HG02623 (cell line): ENCODE measurements around the gene RHOD.

ENCODE experiments used
- ATAC-seq: cut with Tn5 transposase; IDR thresholded peaks from one replicate; pipeline ENCODE4 v1.9.1; 2021; ENCODE audit warnings: moderate library complexity; ENCODE audit not compliant: unreplicated experiment

Gene RHOD

DNA sequence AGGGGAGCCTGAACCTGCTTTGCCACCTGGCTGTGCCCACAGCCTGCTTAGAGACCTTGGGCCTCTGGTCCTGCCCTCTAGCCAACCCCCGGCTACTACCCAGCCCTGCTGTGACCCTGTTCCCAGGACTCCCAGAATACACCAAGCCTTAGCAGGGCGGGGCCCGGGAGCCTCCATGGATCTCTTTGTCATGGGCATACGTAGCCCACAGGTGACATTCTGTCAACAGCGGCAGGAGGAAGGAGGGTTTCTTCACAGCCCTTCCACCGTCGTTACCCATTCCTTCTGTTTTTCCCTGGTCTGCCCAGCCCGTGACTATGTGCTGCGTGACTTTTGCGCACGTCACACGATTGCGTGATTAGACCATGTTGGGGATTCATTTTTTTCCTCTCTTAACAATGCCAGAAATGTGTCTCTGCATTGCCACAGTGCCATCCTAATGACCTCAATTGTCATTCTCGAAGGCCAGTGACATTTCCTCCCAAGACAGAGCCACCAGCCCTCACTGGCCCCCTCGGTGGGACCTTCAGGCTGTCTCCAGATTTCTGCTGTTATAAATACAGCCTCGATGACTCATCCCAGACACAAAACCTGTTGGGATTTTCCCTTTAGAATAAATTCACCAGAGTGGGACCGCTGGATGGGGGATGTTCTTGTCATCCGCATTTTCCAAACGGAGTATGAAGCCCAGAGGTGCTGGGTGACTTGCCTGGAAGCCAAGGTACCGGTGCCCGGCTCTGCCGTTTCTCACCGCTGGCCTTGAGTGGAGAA lies 24.7 kb upstream of the RHOD start:
- ATAC-seq, result no peak

DNA sequence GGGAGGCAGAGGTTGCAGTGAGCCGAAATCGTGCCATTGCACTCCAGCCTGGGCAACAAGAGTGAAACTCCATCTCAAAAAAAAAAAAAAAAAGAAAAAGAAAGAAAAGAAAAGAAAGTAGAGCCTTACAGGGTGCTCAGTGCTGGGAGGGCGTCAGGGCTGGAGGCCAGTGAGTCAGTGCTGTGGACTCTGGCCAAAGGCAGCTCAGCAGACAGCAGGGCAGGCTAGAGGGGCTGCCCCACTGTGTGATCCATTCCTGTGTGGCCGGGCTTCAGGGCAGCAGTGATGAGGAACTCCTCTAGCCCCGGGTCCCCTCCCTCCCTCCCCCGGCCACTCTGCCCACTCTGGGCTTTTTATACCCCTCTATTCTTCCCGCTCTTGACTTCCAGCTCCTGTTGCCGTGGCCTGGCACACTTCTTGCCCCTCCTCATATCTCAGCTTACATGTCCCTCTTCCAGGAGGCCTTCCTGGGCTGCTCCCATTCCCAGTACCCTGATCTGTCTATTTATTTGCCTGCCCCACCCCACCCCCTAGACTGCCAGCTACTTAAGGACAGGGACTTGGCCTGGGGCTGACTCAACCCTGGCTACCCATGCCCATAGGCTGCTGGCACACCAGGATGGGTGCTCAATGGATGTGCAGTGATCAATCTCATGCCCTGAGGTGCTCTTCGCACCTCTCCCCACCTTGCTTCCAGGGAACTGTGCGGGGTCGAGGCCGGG lies 23.7 kb upstream of the RHOD start:
- no peak for ATAC-seq

DNA sequence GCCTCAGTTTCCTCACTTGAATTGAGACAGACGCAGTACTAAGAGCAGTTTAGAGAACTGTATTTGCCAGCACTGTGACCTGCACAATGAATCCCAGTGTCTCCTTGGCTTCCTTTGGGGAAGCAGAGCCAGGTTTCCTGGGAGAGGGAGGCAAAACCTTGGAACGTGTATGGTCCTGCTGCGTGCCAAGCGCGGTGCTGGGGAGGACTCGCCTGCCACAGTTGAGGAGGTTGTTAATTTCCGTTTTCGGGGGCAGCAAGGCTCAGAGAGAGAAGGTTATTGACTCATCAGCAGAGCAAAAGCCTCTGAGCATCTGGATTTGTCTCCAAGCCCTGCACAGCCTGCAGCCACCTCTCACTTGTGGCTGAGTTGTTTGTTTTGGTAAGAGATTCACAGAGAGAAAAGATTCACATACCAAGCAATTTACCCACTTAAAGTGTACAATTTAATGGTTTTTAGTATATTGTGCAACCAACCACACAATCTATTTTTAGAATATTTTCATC lies 22.9 kb upstream of the RHOD start:
- ATAC-seq, result no peak

DNA sequence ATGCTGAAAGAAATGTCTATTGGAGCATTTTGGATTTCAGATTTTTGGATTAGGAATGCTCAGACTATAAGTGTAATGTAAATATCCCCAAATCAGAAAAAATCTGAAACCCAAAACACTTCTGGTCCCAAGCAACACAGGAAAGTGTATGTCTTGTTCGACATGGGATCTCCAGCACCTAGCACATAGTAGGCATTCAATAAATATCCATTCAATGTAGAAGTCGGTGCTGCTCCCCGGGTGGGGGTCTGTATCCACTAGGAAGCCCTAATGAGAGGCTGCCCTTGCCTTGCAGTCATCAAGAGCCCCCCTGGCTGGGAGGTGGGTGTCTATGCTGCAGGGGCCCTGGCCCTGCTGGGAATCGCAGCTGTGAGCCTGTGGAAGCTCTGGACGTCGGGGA lies 22.3 kb upstream of the RHOD start:
- no peak for ATAC-seq

DNA sequence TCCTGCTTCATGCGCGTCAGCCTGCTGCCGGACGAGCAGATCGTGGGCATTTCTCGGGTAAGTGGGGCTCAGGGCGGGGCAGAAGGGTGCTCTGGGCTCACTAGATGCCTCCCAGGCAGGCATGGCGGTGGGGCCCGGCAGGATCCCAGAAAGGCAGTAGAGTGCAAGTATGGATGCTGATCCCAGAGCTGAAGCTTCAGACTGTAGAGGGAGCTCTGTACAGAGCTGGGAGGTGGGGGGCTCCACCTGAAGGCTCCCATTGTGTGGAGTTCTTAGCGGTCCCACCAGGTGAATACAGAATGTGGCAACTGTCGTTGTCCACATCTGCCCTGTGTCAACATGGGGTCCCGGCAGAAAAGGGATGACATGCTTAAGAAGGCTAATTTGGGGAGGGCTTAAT lies 16.5 kb upstream of the RHOD start:
- no peak for ATAC-seq

DNA sequence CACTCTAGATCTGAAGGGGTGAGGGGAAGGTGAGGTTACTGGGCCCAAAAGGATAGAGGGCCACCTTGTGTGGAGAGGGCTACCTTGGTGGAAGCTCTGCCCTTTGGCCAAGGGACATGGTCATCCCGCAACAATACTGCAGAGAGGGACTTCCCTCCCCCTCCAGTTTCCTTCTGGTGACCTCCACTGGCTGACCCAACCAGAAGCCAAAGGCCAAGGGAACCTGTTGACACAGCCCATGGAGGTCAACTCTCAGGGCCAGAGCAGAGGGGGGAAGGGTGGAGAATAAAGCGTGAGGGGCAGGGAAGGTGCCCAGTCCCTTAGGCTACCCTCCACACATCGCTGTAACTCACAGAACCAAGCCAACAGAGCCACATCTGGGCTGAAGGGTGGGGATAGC lies 15.0 kb upstream of the RHOD start:
- no peak for ATAC-seq

DNA sequence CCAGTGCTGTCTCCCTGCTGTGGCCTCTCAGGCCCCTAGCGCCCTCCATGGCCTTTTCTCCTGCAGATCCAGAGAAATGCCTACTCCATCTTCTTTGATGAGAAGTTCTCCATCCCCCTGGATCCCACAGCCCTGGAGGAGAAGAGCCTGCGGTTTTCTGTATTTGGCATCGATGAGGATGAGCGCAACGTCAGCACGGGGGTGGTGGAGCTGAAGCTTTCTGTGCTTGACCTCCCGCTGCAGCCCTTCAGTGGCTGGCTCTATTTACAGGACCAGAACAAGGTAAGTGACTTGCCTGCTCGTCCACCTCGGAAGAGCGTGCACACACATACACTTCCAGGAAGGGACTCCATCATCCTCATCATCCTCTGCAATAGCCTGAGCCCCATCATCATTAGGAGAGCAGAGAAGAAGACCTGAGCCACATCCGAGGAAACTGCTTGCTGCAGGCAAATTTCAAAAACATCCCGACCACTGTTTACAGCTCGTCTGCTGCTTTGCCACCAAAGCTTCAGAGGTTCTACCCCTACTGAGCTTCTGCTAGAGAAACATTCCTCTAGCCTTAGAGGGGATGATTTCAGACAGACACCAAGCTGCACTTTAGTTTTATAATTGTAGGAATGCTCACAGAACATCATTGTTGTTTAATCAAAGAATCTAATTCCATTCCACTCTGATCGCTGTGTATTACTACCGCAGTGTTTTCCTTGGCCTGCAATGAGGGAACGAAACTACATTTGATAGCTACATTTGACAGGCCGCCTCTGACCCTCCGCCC lies 12.9 kb upstream of the RHOD start:
- ATAC-seq, result no peak

DNA sequence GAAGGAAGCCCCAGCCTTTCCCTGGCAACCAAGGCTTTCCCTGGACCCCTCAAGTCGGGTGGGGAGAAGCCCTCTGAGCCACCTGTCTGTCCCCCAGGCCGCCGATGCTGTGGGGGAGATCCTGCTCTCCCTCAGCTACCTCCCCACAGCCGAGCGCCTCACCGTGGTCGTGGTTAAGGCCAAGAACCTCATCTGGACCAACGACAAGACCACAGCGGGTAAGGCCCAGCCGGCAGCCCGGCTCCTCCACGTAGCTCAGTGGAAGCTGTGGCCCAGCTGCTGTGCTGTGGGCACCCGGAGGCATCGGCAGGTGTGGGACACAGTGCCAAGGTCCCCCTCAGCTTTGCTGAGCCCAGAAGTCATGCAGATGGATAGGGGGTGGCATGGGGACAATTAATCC lies 12.2 kb upstream of the RHOD start:
- no peak for ATAC-seq

DNA sequence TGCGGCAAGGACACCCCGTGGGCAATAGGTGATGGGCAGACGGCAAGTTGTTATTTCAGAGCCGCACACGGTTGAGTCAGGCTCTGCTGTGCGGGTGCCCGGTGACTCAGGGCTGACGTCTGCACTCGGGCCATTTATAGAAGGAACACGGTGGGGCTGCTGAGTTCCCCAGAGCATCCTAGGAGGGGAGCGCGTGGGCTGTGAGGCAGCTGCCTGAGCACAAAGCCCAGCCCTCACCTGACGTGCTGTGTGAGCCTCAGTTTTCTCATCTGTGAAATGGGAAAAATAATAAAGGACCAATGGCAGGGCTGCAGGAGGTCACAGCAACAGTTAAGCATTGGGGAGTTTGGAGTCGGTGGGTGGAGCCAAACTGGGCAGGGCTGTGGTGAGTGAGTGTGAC lies 11.3 kb upstream of the RHOD start:
- no peak for ATAC-seq

DNA sequence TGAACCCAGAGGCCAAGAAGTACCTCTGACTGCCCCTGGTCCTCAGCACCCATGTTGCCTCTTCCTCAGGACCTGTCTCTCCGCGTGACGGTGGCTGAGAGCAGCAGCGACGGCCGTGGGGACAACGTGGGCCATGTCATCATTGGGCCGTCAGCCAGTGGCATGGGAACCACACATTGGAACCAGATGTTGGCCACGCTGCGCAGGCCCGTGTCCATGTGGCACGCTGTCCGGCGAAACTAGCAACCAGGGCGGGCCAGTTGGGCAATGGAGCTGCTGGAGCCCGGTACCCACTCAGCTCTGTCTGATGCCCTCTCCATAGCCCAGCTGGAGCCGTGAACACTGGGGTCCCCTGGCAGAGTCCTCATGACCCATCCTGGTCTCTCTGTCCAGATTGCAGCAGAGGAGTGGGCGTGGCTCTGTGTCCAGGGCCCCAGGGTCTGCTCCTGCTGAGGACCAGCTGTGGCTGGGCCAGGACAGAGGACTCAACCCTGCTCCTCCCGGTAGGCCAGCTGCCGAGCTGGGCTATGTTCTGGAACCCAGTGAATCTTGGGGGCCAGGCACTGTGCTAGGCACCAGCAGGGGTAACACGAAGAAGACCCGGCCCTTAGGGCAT lies 8.0 kb upstream of the RHOD start:
- ATAC-seq, result no peak

DNA sequence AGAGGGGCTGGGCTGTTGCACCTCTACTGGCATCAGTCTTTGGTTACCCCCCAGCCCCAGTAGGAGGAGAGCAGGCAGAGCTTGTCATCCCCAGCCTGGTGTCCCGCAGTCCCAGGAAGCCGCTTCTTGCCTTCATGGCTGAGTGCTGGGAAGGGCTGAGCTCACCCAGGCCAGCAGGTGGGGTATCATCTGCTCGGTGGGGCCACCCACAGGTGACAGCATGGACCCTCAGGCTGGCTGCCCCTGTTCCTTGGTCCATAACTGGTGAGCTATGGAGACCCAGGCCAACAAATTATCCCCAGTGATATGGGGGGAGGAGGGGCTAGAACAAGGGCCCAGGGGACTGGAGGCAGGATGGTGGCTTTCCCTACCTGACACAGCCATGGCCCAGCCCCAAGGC lies 6.5 kb upstream of the RHOD start:
- no peak for ATAC-seq

DNA sequence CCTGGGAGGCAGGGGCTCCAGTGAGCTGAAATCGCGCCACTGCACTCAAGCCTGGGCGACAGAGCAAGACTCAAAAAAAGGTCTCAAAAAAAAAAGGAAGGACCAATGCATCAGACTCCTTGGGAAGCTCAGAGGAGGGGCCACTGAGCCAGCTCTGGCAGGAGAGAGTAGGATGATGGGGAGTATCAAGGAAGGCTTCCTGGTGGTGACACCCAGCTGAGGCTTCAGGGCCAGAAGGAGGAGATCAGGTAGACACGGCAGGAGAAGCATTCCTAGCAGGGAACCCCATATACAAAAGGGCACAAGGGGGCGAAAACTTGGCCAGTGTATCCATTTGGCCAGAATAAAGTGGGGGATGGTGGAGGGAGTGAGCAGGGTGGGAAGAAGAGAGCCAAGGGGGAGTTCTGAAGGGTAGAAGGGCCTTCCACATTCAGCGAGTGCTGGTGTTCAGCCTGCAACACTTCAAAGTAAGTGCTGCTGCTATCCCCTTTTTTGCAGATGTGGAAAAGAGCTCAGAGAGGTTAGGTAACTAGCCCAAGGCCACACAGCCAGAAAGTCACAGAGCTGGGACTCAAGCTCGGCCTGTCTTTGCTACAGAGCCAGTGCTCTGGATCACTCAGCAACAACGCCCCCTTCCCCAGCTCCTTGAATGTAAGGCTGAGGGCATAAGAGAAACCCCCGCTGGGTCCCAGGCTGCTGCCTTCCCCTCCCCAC lies 5.3 kb upstream of the RHOD start:
- ATAC-seq, result no peak

DNA sequence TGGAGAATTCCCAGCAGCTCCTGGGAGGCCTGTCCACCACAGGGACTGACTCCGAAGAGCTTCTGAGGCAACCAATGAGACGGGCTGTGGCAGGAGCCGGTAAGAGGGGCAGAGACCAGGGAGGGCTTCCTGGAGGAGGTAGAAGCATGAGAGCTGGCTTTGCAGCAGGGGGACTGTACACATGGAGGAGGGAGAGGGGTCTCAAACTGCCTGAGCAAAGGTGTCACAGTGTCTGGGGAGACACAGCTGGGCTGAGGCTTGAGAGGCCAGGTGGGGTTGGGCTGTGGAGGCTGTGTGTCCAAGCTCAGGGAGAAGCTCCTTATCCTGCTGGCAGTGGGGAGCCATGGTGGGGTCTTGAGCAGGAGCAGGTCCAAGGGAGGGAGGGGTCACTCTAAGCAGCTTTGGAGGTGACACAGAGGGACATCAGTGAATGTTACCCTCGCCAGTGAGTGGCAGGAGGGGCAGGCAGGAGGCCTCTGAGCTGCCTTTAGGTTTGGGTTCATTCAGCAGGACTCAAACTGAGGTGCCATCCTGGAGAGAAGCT lies 4.6 kb upstream of the RHOD start:
- ATAC-seq, result no peak

DNA sequence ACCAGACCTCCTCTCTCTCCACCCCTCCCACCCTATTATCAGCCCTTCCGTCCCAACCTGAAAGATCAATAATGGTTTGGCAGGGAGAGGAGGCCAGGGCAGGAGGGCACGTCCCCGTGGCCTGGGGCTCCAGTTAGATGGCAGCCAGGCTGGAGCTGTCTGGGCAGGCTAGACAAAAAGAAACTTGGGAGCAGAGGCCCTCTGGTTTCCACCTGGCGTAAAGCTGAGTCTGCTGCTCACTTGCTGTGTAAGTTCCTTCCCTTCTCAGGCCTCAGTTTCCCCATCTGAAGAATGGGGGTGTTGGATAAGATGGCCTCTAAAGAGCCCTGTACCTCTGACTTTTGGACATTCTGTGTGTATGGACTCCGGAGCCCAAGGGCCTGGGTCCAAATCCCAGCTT lies 3.8 kb upstream of the RHOD start:
- no peak for ATAC-seq

DNA sequence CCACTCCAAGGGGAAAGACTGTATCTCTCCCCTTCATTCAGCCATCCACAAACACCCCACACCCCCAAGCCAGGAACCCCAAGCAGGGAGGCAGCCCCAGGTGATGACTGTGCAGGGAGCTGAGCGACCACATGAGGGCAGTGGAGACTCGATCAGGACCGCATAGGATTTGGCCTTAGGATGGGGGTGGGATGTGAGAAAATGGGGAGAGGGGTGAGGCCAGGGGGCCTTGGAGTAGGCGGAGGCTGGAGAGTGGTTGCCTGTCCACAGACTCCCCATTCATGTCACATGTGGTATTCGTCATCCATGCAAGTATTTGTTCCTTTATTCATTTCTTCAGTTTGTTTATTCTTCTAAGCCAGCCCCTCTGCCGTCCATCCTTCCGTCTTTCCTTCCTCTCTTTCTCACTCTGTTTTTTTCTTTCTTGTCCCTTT lies 2.7 kb upstream of the RHOD start:
- ATAC-seq, result no peak

DNA sequence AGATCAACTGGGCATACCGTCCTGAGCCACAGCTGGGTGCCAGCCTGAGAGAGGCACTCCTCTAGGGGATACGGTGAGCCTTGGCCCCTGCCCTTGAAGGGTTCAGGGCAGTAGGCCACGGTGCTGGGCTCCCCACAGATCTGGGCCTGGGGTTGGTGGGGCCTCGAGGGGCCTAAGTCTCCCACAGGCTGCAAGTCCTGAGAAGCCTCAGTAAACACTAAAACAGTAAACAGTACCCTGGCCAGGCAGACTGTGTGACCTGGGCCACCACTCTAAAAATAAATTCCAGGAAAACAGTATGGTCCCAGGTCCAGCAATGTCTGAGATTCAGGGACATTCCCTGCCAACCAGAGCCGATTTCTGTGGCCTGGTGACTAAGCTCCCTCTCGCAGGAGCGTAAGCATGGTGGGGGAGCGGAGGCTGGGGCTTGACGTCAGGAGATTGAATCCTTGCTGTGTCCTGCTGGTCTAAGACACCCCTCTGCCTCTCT lies 2.3 kb upstream of the RHOD start:
- no peak for ATAC-seq

DNA sequence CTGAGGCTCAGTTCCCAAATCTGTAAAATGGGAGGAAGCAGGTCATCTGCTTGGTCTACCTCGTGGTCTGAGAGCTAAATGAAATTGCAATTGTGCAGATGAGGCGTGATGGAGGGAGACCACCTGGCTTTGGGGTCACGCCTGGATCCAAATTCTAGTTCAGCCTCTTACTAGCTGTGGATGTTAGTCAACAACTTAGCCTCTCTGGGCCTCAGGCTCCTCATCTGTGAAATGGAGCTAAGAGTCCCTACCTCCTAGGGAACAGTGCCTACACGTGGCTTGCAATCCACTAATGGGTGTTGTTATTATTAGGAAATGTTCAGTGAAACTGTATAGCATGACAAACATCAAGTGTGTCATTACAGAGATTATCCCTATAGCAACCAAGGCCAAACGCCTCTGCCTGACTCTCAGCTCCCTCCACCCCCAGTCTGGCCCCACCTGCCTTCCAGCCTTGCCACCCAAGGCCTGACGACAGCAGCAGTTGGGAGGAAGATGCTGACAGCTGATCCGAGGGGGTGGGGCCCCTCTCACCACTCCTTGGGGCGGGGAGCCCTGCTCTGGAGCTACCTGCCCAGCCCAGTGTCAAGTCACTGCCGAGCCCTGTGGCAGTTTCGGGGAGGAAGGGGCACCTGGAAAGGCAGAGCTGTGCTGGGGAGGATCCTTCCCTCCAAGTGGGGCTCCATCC lies 1.7 kb upstream of the RHOD start:
- ATAC-seq, result no peak

DNA sequence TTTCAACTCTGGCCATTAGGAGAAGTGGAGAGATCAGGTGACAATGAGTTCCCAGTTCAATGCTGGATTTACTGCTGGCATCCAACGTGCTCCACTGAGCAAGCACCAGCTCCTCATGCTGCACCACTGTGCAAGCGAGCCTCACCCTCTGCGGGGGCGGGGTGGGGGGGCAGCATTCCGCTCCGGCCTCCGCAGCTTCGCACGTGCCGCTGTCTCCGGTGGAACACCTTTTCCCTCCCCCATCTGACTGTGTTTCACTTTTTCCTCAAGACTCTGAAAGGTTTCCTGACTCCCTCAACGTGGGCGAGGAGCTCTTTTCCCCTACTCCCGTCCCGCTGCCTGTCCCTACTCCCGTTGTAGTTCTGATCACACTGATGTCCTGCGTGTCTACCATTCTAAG lies 835 bp upstream of the RHOD start:
- ATAC-seq, result no peak

DNA sequence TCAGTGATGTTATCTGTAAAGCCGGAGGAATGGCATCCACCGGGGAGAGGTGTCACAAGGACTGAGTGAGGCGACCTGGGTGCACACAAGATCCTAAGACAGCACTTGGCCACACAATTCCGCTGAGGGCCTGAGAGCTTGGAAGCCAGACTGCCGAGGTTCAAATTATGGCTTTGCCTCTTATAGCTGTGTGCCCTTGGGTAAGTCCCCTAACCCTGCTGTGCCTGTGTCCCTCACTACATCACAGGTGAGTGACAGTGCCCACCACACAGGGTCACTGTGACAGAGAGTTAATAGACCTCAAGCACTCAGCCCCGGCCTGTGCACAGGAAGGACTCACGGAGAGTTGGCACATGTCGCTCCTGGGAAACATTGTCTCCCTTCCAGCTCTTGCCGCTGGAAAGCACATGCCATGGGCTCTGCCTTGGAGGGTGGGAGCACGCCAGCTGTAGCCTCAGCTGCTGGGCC lies 592 bp downstream of the RHOD start:
- ATAC-seq, result no peak
